Non-pigmented ciliary epithelial cell (primary cell): Measurements from ENCODE around the gene OR6M1.

Experiments
- DNase-seq: peaks from one replicate; pipeline ENCODE4 v3.0.0-alpha.2; 2010; ENCODE audit warnings: low read depth

OR6M1 gene, protein sequence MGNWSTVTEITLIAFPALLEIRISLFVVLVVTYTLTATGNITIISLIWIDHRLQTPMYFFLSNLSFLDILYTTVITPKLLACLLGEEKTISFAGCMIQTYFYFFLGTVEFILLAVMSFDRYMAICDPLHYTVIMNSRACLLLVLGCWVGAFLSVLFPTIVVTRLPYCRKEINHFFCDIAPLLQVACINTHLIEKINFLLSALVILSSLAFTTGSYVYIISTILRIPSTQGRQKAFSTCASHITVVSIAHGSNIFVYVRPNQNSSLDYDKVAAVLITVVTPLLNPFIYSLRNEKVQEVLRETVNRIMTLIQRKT

DNA sequence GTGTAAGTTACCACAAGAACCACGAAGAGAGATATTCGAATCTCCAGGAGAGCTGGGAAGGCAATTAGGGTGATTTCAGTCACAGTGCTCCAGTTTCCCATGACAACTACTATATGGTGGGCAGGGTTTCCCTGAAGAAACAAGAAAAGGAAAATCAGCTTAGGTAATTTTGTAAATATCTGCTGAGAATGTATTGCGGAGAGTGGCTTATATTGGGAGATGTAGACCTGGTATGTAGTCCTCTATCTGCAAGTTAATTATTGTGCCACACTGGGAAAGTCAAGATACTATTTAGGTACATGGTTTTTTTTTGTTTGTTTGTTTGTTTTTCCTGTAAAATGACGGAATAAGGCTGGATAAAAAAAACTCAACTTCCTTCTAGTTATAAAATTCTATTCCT lies at the start of gene OR6M1:
TSS of gene OR6M1 (minus strand) at position 101 of the 400 bp plus-strand sequence. CDS start at position 101, 0 bp downstream.
- no peak for DNase-seq

GRCh38 chr11:123853038-123853437 lies 46.9 kb upstream of the OR6M1 start:
- DNase-seq: no peak

GRCh38 chr11:123852321-123852720 lies 46.2 kb upstream of the OR6M1 start:
- no peak for DNase-seq

DNA sequence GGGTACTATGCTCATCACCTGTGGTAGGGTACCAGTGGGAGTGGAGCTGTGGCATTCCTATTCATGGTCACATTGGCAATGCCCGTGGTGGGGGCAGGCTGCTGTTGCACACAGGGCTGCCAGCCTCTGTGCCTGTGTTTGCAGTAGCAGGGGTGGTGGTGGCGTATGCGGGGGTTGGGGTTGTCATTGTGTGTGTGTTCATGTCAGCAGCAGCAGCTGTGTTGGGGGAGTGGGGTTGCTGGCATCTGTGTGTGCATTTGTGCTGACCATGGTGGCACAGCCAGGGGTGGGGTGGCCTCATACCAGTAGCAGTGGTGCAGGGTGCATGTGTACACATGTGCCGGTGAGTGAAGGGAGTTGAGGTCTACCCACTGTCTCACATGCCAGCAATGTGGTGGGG lies 45.0 kb upstream of the OR6M1 start:
- DNase-seq: no peak

GRCh38 chr11:123841174-123841573 lies 35.0 kb upstream of the OR6M1 start:
- no peak for DNase-seq

DNA sequence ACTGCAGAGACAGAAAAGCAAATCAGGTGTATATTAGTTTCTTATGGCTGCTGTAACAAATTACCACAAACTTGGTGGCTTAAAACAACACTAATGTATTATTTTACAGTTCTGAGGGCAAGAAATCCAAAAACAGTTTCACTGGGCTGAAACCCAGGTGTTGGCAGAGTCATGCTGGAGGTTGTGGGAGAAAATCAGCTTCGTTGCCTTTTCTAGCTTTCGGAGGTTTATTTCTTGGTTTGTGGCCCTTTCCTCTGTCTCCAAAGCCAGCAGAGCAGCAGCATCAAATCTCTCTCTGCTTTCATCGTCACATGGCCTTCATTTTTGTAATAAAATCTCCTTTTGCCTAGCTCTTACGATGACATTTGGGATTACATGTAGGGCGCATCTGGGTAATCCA lies 33.0 kb upstream of the OR6M1 start:
- DNase-seq: no peak

DNA sequence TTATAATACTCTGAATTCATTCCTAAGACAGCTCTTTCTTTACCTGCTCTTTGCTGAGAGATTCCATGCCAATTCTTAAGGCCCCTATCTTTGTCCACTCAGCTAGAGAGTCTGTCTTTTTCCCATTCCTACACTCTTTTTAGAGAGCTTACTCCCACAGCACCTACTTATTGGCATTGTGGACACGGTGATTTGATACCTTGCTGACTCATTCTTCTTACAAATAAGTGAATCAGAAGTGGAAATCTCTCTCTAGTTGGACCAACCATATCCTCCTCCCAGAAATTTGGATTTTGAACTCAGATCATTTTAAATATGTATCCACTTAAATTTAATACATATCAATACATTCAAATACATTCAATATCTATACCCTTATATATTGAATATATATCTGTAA lies 32.5 kb upstream of the OR6M1 start:
- no peak for DNase-seq

DNA sequence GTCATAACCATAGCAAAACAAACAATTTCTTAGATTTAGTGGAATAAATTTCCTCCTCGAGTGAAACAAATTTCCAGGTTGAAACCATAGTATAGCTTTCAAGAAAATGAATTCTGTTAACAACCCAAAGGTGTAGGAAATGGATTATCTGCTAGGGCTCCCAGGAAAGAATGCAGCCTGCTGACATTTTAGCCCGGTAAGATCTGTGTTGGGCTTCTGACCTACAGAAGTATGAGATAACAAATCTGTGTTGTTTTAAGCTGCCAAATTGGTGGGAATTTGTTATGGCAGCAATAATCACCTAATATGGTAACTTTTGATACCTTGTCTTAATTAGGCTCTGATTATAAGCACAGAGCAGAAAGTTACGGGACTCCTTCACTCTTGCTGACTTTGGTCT lies 32.0 kb upstream of the OR6M1 start:
- no peak for DNase-seq

GRCh38 chr11:123833095-123833494 lies 26.9 kb upstream of the OR6M1 start:
- DNase-seq: no peak

GRCh38 chr11:123829745-123830144 lies 23.6 kb upstream of the OR6M1 start:
- no peak for DNase-seq

GRCh38 chr11:123822599-123822998 lies 16.4 kb upstream of the OR6M1 start:
- DNase-seq: no peak

GRCh38 chr11:123822032-123822431 lies 15.9 kb upstream of the OR6M1 start:
- no peak for DNase-seq

DNA sequence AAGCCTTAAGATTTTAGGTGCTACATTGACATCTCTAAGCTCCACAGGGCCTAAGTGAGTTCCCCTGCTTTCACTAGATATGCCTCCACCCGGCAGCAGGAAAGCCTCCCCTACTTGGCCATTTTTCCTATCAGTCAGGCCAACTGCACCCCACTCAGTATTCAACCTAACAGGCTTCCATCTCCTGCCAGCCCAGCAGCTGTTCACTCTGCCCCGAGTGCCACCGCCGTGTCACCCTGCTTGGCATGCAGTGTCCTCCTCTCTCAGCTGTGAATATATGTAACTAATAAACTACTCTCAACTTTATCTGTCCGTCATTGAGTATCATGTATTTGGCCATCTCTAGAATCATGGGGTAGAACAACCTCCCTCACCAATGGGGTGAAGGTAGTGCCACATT lies 9.0 kb upstream of the OR6M1 start:
- no peak for DNase-seq

GRCh38 chr11:123801765-123802164 lies 4.4 kb downstream of the OR6M1 start:
- DNase-seq: no peak

DNA sequence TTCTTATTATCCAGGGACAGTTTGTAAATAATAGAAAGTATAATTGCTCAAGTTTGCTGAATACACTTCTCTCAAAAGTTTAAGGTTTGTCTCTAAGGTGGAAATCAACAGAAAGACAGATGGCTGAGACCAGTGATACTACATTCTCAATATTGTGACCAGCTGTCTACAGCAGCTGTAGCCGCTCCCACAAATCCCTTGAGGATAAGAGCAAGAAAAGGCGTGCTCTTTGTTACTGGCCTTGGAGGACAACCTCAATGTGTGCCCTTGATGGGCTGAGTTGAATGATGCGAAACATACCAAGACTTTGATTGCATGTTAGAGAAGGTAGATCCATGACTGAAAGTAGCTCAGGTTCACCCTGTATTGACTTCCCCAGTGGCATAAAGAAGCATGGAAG lies 6.1 kb downstream of the OR6M1 start:
- DNase-seq: no peak

GRCh38 chr11:123799438-123799837 lies 6.7 kb downstream of the OR6M1 start:
- DNase-seq: no peak

GRCh38 chr11:123798513-123799252 lies 7.5 kb downstream of the OR6M1 start:
- DNase-seq: no peak

DNA sequence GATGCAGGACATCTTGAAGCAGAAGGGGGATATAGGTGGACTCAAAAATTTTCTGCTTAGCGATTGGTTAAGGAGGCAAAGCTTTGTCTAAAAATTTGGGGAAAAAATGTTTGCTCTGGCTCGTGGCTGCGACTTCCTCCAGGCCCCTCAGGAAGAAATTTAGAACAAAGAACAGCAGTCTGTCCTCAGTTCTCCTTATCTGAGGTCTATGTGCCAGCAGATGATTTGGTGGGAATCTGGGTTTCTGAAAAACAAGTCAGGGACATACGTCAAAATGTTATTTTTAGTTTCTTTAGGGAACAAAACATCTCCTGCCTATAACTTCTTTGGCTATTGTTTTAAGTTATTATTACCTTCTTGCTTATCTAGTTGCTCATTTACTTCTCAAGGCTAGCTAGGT lies 8.1 kb downstream of the OR6M1 start:
- DNase-seq: no peak

DNA sequence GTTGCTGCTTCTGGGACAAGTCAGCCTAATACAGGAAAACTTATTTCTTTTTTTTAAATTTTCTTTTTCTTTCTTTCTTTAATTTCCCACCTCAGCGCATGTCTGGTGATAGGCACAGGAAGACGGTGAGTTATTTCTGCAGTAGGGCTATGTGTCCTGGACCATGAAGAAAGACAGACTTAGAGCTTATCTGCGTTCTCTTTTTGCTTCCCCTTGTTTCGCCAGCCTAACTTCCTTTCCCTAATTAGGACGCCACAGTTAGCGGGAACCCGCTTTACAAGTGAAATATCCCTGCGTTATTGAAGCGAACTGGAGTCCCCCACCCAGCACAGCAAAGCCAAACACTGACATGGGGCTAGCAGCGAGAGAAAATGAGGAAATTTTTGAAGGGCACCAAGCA lies 8.6 kb downstream of the OR6M1 start:
- DNase-seq: no peak

- no peak for DNase-seq
Measured at GRCh38 chr11:123797114-123797513, 9.0 kb downstream of the OR6M1 start.

DNA sequence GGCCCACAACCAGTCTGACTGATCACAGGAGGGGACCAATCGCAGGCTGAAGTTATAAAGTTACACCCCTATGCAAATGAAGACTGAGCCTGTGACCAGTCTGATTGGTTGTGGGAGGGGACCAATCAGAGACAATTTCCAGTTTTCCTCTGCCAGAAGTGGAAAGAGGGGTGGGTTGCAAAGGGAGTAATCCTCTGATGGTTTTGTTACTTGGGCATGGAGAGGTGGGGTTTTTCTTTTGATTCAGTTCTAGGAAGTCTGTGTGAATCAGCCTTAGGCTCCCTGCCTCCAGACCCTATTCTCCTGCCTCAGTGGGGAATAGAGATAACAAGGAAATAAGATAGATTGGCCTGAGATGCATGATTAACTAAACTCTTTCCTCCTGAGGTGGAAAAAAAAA lies 9.9 kb downstream of the OR6M1 start:
- DNase-seq: no peak

- no peak for DNase-seq
Measured at GRCh38 chr11:123783536-123783935, 22.6 kb downstream of the OR6M1 start.

GRCh38 chr11:123778511-123778910 lies 27.6 kb downstream of the OR6M1 start:
- DNase-seq: no peak
